Measurements from ENCODE around the gene EPHA3. TPM values are rescaled to one million over a fixed set of nuclear protein-coding genes. Genes with fewer than 3 reads are reported as not detected.

Gene EPHA3
- total RNA-seq, 2 experiments from 2014 or later: 0.08 TPM; not detected in 1

DNA sequence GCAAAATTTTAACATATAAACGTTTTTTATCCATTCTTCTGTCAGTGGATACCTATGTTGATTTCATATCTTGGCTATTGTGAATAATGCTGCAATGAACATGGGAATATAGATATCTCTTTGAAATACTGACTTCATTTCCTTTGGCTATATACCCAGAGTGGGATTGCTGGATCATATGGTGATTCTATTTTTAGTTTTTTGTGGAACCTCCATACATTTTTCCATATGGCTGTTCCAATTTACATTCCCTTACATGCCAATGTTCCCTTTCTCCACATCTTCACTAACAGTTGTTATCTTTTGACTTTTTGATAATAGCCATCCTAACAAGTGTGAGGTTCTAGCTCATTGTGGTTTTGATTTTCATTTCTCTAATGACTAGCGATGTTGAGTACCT is 344.6 kb downstream of the EPHA3 start:
- ChIA-PET POLR2A (no interaction called here), CTCF (no interaction called here)
- Mint-ChIP-seq H3K36me3 (ENCODE audit: low read depth) (no peaks in the 10 kb centered on the region), H3K27ac (no peak overlapping the region), H3K4me3 (no peak overlapping the region), H3K4me1 (ENCODE audit: low read depth) (no peaks in the 10 kb centered on the region), H3K27me3 (ENCODE audit: low read depth) (no peaks in the 10 kb centered on the region), H3K9me3 (ENCODE audit: insufficient read depth) (peaks cover 9% of the 10 kb centered on the region)
- no peak for DNase-seq
- no peak for ATAC-seq

DNA sequence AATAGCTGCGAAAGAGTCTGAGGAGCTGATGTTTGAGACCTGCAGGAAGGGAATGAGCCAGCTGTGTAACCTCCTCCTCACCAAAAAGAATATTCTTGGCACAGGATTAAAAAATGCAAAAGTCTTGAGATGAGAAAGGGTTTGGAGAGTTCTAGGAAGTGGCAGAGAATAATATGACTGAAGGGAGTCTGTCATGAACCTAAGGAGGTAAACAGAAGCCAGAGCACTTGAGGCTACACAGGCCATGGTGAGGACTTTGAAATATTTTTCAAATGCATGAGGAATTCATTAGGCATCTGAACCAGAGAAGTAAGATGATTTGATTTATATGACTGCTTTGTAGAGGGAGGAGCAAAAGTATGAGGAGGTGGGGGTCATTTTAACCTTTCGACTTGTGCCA is 347.8 kb downstream of the EPHA3 start:
- H3K36me3 Mint-ChIP-seq (ENCODE audit: low read depth): no peaks in the 10 kb centered on the region
- no peaks in the 10 kb centered on the region for H3K27me3 Mint-ChIP-seq (ENCODE audit: low read depth)
- H3K27ac Mint-ChIP-seq: no peak overlapping the region
- peaks cover 13% of the 10 kb centered on the region for H3K9me3 Mint-ChIP-seq (ENCODE audit: insufficient read depth)
- ChIA-PET CTCF (no interaction called here), POLR2A (no interaction called here)
- no peak overlapping the region for H3K4me3 Mint-ChIP-seq
- no peaks in the 10 kb centered on the region for H3K4me1 Mint-ChIP-seq (ENCODE audit: low read depth)
- DNase-seq (no peak), ATAC-seq (no peak)

DNA sequence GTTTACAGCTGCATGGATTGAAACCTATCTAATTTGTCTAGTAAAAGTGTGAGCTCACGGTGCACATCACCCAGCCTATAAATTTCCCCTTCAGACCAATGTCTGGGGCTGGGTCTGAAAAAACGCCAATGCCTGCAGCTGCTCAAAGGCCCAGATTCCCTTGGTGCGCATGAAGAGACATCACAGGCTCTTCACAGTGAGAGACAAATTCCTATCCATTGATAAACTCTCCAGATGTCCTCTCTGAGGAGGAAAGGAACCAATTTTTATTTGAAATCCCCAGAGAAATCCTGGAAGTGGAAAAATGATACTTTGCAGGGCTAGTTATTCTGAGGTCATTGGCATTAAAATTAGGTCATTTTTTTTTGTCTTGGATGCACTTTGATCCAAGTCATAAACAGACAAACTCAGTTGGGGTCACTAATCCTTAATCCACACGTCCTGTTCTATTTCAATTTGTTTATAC is 360.5 kb downstream of the EPHA3 start:
- ATAC-seq: no peak
- Mint-ChIP-seq H3K4me3 (no peak overlapping the region), H3K9me3 (ENCODE audit: insufficient read depth) (peaks cover 13% of the 10 kb centered on the region), H3K36me3 (ENCODE audit: low read depth) (no peaks in the 10 kb centered on the region), H3K27me3 (ENCODE audit: low read depth) (no peaks in the 10 kb centered on the region), H3K4me1 (ENCODE audit: low read depth) (no peaks in the 10 kb centered on the region), H3K27ac (no peak overlapping the region)
- CTCF ChIA-PET: no interaction called here
- no peak for DNase-seq
- POLR2A ChIA-PET: no interaction called here

DNA sequence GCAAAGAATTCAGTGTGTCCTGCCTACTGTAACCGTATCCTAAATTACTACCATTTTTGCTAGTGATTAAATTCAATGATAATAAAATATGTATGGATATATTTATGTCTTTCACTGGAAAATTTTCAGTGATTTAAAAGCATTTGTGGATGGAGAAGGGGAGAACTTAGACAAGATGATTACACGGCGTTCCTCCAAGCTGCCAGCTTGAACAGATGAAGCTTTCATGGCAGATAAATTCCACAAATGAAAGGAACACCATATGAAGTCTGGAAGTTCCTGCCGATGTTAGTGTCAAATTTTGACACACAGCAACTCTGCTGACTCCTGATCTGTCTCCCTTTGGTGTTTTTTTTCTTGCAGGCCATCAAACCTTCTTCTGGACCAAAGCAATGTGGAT is 364.7 kb downstream of the EPHA3 start:
- H3K4me1 Mint-ChIP-seq (ENCODE audit: low read depth): no peaks in the 10 kb centered on the region
- ATAC-seq (no peak), DNase-seq (no peak)
- H3K9me3 Mint-ChIP-seq (ENCODE audit: insufficient read depth): peaks cover 18% of the 10 kb centered on the region
- H3K27ac Mint-ChIP-seq: no peak overlapping the region
- H3K4me3 Mint-ChIP-seq: no peak overlapping the region
- ChIA-PET POLR2A (no interaction called here), CTCF (no interaction called here)
- H3K27me3 Mint-ChIP-seq (ENCODE audit: low read depth): no peaks in the 10 kb centered on the region
- no peaks in the 10 kb centered on the region for H3K36me3 Mint-ChIP-seq (ENCODE audit: low read depth)

DNA sequence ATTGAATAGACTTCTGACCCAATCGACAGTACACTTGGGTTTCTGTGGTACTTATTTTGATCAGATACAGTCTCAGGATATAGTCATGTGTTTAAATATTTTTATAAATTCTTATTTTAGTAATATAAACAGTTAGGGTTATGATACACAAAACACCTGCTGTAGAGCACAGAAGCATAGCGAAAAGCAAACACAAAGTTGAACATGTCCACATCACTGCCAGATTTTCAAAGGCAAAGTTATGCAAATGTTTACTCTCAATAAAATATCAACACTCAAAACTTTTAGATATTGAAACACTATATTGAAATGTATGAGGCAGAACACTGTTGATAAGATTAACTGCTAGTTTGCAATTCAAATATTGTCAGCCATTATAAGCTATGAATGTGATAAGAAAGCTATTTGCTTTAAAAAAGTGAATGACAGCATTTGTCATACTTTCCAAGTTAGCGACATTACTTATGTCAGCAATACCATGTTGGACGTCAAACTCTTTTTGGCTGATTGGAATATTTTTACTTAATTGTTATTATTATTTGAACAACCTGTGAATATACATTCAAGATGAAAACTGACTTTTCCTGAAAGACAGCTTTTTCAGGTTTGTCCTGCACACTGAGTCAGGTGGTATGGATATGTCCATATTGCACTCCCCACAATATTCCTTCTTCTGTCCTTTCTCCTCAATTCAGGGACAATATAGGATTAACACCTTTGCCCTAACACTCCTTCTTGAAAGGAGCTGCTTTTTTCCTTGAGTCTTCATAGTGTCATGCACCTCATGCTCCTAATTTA is 367.1 kb downstream of the EPHA3 start:
- H3K4me3 Mint-ChIP-seq: no peak overlapping the region
- no peak for DNase-seq
- H3K27me3 Mint-ChIP-seq (ENCODE audit: low read depth): no peaks in the 10 kb centered on the region
- POLR2A ChIA-PET: no interaction called here
- H3K9me3 Mint-ChIP-seq (ENCODE audit: insufficient read depth): peaks cover 8% of the 10 kb centered on the region
- ATAC-seq: no peak
- H3K4me1 Mint-ChIP-seq (ENCODE audit: low read depth): no peaks in the 10 kb centered on the region
- CTCF ChIA-PET: no interaction called here
- no peak overlapping the region for H3K27ac Mint-ChIP-seq
- H3K36me3 Mint-ChIP-seq (ENCODE audit: low read depth): no peaks in the 10 kb centered on the region

DNA sequence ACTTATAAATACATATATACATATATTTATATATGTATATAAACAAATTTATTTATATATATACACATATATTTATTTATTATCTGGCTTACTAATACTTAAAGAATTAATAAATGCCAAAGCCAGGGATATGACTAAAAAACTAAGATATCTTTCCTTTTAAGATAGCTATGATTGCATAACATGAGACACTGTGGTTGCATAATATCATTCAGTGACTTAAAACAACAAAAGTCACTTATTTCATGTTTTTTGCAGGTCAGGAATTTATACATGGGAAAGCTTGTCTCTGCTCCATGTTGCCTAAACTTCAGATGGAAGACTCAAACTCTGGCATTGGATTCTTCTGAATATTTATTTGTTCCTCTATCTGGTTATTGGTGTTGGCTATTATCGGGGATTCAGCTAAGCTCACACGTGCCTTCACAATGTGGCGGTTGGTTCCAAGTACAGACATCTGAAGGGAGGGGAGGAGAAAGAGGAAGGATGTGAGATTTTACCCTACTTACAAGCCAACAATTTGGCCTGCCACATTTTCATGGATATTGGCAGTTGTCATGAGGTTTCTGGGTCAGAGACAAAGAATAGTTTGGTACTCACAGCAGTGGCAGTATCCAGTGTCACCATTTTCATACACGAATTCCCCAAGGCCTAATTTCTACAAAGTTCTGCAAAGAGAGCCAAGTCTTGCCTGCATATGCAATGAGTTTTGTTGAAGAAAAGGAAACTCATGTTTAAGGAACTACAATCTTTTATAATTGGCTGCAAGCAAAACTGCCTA is 381.6 kb downstream of the EPHA3 start:
- ChIA-PET POLR2A (no interaction called here), CTCF (no interaction called here)
- no peaks in the 10 kb centered on the region for H3K36me3 Mint-ChIP-seq (ENCODE audit: low read depth)
- peaks cover 4% of the 10 kb centered on the region for H3K9me3 Mint-ChIP-seq (ENCODE audit: insufficient read depth)
- no peaks in the 10 kb centered on the region for H3K4me1 Mint-ChIP-seq (ENCODE audit: low read depth)
- H3K27ac Mint-ChIP-seq: no peak overlapping the region
- H3K27me3 Mint-ChIP-seq (ENCODE audit: low read depth): no peaks in the 10 kb centered on the region
- no peak overlapping the region for H3K4me3 Mint-ChIP-seq
- no peak for DNase-seq
- no peak for ATAC-seq

DNA sequence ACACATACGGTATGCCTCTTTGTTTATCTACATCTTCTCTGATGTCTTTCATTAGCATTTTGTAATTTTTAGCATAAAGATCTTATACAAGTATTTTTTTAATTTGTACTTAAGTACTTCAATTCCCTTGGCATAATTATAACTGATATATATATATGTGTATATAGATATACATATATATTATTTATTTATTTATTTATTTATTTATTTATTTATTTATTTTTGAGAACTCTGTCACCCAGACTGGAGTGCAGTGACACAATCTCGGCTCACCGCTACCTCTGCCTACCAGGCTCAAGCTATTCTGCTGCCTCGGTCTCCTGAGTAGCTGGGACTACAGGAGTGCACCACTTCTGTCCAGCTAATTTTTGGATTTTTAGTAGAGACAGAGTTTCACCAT is 382.7 kb downstream of the EPHA3 start:
- Mint-ChIP-seq H3K36me3 (ENCODE audit: low read depth) (no peaks in the 10 kb centered on the region), H3K27me3 (ENCODE audit: low read depth) (no peaks in the 10 kb centered on the region), H3K9me3 (ENCODE audit: insufficient read depth) (peaks cover 4% of the 10 kb centered on the region), H3K27ac (no peak overlapping the region), H3K4me1 (ENCODE audit: low read depth) (no peaks in the 10 kb centered on the region), H3K4me3 (no peak overlapping the region)
- no peak for ATAC-seq
- CTCF ChIA-PET: no interaction called here
- DNase-seq: no peak
- POLR2A ChIA-PET: no interaction called here

DNA sequence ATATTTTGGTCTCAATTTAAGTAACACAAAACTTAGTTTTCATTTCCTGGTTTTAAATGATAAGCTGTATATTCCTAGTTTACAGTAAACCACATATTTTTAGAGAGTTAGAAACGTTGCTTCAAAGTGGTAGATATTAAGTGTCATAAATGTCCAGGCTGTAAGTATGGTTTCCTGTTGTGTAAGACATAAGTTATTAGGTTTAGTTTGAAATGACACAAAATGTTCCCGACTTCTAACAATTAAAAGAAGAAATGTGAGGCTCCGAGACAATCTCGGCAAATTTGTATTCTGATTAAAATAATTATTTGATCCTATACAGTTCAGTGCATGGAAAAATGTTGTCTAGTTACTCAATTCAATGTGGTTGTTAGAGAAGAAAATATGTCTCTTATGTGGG is 387.3 kb downstream of the EPHA3 start:
- no peaks in the 10 kb centered on the region for H3K9me3 Mint-ChIP-seq (ENCODE audit: insufficient read depth)
- H3K27ac Mint-ChIP-seq: no peak overlapping the region
- no peak for ATAC-seq
- no peaks in the 10 kb centered on the region for H3K36me3 Mint-ChIP-seq (ENCODE audit: low read depth)
- no peak overlapping the region for H3K4me3 Mint-ChIP-seq
- ChIA-PET POLR2A (no interaction called here), CTCF (no interaction called here)
- H3K4me1 Mint-ChIP-seq (ENCODE audit: low read depth): no peaks in the 10 kb centered on the region
- H3K27me3 Mint-ChIP-seq (ENCODE audit: low read depth): no peaks in the 10 kb centered on the region
- DNase-seq: no peak

DNA sequence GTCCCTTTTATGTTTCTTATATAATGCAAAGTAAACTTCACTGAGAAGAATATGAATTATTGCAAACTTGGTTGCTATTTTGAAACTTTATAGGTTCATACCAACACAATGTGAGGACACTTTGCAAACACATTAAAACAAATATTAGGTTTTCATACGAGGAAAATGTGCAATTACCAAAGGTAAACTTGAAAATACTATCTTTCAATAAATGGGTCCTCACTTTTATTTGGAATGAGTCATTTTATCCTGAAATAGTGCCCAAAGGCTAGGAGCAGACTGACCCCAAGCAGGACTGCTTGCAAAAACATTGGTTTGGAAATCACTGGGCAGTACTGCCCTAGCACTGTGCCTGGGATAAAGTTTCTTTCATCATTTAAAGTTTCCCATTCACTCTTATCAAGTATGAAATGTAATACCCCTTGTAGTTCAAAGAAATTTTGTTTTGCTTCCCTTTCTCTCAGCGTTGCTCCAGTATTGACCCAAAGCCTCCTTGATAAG is 396.5 kb downstream of the EPHA3 start:
- H3K9me3 Mint-ChIP-seq (ENCODE audit: insufficient read depth): peaks cover 9% of the 10 kb centered on the region
- ATAC-seq (no peak), DNase-seq (no peak)
- no peaks in the 10 kb centered on the region for H3K4me1 Mint-ChIP-seq (ENCODE audit: low read depth)
- POLR2A ChIA-PET: no interaction called here
- no peaks in the 10 kb centered on the region for H3K27me3 Mint-ChIP-seq (ENCODE audit: low read depth)
- no peaks in the 10 kb centered on the region for H3K36me3 Mint-ChIP-seq (ENCODE audit: low read depth)
- H3K27ac Mint-ChIP-seq: no peak overlapping the region
- CTCF ChIA-PET: no interaction called here
- no peak overlapping the region for H3K4me3 Mint-ChIP-seq

DNA sequence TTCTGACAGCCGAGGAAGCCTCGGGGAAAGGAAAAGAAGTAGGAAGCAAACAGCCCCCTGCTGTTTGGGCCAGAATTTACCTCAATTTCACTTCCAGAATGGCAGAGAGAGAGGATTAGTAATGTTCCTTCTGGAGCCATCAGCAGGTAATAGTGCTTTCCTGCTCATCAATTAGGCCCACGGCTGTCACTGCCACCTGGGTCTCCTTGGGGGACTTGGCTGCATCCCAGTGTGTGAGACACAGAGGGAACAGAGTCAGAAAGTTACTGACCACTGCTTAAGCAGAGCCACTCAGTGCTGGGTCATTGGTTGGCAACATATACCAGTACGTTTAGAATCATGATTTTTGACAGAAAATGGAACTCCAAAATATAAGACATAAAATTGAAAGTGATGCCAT is 397.0 kb downstream of the EPHA3 start:
- no peak overlapping the region for H3K4me3 Mint-ChIP-seq
- peaks cover 14% of the 10 kb centered on the region for H3K9me3 Mint-ChIP-seq (ENCODE audit: insufficient read depth)
- no peaks in the 10 kb centered on the region for H3K27me3 Mint-ChIP-seq (ENCODE audit: low read depth)
- ChIA-PET CTCF (no interaction called here), POLR2A (no interaction called here)
- H3K36me3 Mint-ChIP-seq (ENCODE audit: low read depth): no peaks in the 10 kb centered on the region
- H3K4me1 Mint-ChIP-seq (ENCODE audit: low read depth): no peaks in the 10 kb centered on the region
- ATAC-seq (no peak), DNase-seq (no peak)
- no peak overlapping the region for H3K27ac Mint-ChIP-seq

DNA sequence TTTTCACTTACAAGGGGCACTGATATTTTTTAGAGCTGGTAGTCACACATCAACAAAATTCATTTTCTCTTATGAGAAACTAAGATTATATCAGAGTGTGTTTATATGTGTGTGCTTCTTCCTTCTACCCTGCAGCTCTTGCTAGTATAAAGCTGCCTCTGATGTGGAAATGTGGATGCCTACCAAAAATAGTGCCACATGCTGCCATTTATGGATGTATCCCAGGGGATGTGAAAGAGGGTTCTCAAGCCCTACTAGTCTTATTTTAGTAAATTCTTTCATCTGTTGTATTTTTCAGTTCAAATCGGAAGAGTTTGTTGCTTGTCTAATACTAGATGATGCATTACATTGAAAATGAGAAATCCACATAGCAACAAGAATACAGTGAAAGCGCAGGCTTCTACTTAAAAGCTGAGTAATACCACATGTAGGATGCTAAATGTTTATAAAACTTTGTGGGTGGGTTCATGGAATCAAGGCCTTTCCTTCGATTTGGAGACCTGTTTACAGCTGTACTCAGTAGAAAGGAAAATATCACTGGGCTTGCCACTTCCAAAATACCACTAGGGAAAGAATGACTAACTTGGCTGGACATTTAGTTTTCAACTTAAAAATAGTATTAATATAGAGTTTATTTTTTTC is 399.2 kb downstream of the EPHA3 start:
- Mint-ChIP-seq H3K36me3 (ENCODE audit: low read depth) (no peaks in the 10 kb centered on the region), H3K27ac (no peak overlapping the region), H3K4me1 (ENCODE audit: low read depth) (no peaks in the 10 kb centered on the region), H3K27me3 (ENCODE audit: low read depth) (no peaks in the 10 kb centered on the region), H3K9me3 (ENCODE audit: insufficient read depth) (peaks cover 17% of the 10 kb centered on the region), H3K4me3 (no peak overlapping the region)
- POLR2A ChIA-PET: no interaction called here
- ATAC-seq: no peak
- CTCF ChIA-PET: no interaction called here
- DNase-seq: no peak

DNA sequence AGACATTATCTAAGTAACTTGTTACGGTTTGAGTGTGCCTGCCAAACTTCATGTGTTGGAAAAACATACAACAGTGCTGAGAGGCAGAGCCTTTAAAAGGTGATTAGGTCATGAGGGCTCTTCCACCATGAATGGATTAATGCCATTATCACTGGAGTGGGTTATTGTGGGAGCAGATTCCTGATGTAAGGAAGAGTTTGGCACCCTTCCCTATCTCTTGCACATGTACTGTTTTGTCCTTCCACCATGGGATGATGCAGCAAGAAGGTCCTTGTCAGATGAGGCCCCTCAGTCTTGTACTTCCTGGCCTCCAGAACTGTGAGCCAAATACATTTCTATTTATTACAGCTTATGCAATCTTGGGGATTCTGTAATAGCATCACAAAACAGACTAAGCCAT is 413.9 kb downstream of the EPHA3 start:
- Mint-ChIP-seq H3K27me3 (ENCODE audit: low read depth) (no peaks in the 10 kb centered on the region), H3K9me3 (ENCODE audit: insufficient read depth) (peaks cover 12% of the 10 kb centered on the region), H3K36me3 (ENCODE audit: low read depth) (no peaks in the 10 kb centered on the region), H3K4me1 (ENCODE audit: low read depth) (no peaks in the 10 kb centered on the region), H3K27ac (no peak overlapping the region), H3K4me3 (no peak overlapping the region)
- POLR2A ChIA-PET: no interaction called here
- DNase-seq (no peak), ATAC-seq (no peak)
- CTCF ChIA-PET: no interaction called here
